Stomach (tissue), 4 donors: ENCODE measurements around the gene SLC7A11.

Experiments
- CTCF ChIP-seq, 7 experiments: fragments of 450-650 bp in 4 of 7; fragments of 200-600 bp in 3 of 7; sonication (generic) in 3 of 7; IDR thresholded peaks; one replicate each; pipeline ENCODE4 v1.5.1; 2016 to 2019; ENCODE audit warnings: antibody characterized with exemption in 7 of 7, control low read depth in 2 of 7, mild to moderate bottlenecking in 1 of 7
- POLR2AphosphoS5 ChIP-seq, 3 donors: sonication (generic); formaldehyde crosslinking; IDR thresholded peaks; one replicate each; pipeline ENCODE4 v1.6.1; 2016; ENCODE audit warnings: antibody characterized with exemption in 3 of 3

- TF ChIP-seq CTCF (IDR thresholded peaks at IDR 0.05), result no peak
- no peak for TF ChIP-seq POLR2AphosphoS5 (IDR thresholded peaks at IDR 0.05)
Observed at GRCh38 chr4:138202686-138203085, 39.5 kb downstream of the SLC7A11 start.
